ENCODE data around the gene VSTM2L. TPM values are rescaled to one million over a fixed set of nuclear protein-coding genes. Genes with fewer than 3 reads are reported as not detected.

VSTM2L gene
- total and polyA plus RNA-seq, 2 of the 13 experiments (the other 11 are each of a cell fraction or from before 2014, with no cell fraction given): not detected

DNA sequence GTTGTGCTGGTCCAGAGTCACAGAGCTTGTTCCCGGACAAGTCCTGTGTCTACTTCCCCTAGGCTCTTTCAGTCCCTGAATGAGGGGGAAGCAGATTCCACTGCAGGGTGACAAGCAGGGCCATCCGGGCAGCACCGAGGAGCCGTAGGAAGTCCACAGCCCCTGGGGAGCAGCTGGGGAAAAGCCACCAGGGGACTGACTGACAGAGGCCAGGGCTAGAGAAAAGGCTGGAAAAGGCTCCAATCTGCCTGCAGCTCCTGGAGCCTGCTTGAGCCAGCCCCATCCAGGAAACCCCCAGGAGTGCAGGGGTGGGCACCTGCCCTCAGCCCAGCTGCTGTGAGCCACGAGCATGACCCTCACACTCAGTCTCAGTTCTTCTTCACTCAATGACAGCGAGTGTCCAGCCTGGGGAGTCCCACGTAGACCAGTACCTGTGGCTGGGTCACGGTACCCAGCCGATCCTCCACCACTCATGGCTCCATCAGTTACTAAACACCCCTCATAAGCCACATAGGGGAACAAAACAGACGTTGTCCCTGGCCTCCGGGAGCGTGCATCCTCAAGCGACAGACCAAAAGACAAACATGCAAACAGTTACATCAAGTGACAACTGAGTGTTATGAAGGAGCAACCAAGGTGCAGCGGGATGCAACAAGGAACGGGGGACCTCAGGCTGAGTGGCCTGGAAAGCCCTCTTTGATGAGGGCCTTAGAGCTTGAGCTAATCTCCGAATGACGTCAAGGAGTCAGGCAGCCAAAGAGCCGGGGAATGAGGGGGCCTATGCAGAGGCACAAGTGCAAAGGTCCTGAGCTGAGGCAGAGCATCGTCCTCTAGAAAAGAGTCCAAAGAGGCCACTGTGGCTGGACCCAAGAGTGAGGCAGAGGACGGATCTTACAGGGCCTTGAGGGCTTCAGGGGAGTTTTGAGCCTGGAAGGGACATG, 24.8 kb upstream of the VSTM2L start (continued):
- TF ChIP-seq, protein P1, sequence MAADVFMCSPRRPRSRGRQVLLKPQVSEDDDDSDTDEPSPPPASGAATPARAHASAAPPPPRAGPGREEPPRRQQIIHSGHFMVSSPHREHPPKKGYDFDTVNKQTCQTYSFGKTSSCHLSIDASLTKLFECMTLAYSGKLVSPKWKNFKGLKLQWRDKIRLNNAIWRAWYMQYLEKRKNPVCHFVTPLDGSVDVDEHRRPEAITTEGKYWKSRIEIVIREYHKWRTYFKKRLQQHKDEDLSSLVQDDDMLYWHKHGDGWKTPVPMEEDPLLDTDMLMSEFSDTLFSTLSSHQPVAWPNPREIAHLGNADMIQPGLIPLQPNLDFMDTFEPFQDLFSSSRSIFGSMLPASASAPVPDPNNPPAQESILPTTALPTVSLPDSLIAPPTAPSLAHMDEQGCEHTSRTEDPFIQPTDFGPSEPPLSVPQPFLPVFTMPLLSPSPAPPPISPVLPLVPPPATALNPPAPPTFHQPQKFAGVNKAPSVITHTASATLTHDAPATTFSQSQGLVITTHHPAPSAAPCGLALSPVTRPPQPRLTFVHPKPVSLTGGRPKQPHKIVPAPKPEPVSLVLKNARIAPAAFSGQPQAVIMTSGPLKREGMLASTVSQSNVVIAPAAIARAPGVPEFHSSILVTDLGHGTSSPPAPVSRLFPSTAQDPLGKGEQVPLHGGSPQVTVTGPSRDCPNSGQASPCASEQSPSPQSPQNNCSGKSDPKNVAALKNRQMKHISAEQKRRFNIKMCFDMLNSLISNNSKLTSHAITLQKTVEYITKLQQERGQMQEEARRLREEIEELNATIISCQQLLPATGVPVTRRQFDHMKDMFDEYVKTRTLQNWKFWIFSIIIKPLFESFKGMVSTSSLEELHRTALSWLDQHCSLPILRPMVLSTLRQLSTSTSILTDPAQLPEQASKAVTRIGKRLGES (CRISPR knock-in tag; IDR thresholded peaks at IDR 0.05; ENCODE audit: borderline replicate concordance): no peak
- no peak for TF ChIP-seq ZNF33B (CRISPR knock-in tag; IDR thresholded peaks at IDR 0.05)
- TF ChIP-seq NCOA1 (CRISPR knock-in tag; IDR thresholded peaks at IDR 0.05): no peak
- no peak for TF ChIP-seq THAP11 (CRISPR knock-in tag; IDR thresholded peaks at IDR 0.05)
- TF ChIP-seq ZFX (CRISPR knock-in tag; IDR thresholded peaks at IDR 0.05; ENCODE audit: low read depth): 0 out of 2 replicates have a peak, but pooled peaks have one; percentile 20
- TF ChIP-seq, protein P2, sequence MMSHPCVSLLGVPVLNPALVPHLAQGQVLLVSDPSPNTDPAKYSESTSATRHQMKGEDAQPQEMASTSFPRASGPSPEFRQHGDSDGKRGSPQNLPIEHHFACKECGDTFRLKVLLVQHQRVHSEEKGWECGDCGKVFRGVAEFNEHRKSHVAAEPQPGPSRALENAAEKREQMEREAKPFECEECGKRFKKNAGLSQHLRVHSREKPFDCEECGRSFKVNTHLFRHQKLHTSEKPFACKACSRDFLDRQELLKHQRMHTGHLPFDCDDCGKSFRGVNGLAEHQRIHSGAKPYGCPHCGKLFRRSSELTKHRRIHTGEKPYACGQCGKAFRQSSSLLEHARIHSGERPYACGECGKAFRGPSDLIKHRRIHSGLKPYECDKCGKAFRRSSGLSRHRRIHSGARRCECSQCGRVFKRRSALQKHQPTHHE (CRISPR knock-in tag; IDR thresholded peaks at IDR 0.05; ENCODE audit: borderline replicate concordance): no peak
- TF ChIP-seq NCOA2 (CRISPR knock-in tag; IDR thresholded peaks at IDR 0.05): no peak
- no peak for TF ChIP-seq ERF (CRISPR knock-in tag; IDR thresholded peaks at IDR 0.05)
- TF ChIP-seq, protein P3, sequence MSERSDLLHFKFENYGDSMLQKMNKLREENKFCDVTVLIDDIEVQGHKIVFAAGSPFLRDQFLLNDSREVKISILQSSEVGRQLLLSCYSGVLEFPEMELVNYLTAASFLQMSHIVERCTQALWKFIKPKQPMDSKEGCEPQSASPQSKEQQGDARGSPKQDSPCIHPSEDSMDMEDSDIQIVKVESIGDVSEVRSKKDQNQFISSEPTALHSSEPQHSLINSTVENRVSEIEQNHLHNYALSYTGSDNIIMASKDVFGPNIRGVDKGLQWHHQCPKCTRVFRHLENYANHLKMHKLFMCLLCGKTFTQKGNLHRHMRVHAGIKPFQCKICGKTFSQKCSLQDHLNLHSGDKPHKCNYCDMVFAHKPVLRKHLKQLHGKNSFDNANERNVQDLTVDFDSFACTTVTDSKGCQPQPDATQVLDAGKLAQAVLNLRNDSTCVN (CRISPR knock-in tag; IDR thresholded peaks at IDR 0.05; ENCODE audit: borderline replicate concordance): peak; percentile 93
- no peak for TF ChIP-seq NPAS2 (CRISPR knock-in tag; IDR thresholded peaks at IDR 0.05; ENCODE audit: borderline replicate concordance)
- TF ChIP-seq AGO2 (optimal IDR thresholded peaks at IDR 0.05; ENCODE audit: low read depth, low read length): peak; percentile 11
- TF ChIP-seq, protein P4, sequence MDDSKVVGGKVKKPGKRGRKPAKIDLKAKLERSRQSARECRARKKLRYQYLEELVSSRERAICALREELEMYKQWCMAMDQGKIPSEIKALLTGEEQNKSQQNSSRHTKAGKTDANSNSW (CRISPR knock-in tag; IDR thresholded peaks at IDR 0.05; ENCODE audit: borderline replicate concordance): no peak
- TF ChIP-seq, protein P5, sequence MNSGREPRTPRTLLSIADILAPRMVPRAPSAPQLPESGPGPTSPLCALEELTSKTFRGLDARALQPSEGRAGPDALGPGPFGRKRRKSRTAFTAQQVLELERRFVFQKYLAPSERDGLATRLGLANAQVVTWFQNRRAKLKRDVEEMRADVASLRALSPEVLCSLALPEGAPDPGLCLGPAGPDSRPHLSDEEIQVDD (CRISPR knock-in tag; IDR thresholded peaks at IDR 0.05; ENCODE audit: borderline replicate concordance): no peak
- 0 out of 2 replicates have a peak, but pooled peaks have one; percentile 24 for TF ChIP-seq FOSL2 (CRISPR knock-in tag; IDR thresholded peaks at IDR 0.05)
- peak; percentile 58; the same call in 1 of the 2 replicates for TF ChIP-seq ATF7 (IDR thresholded peaks at IDR 0.05)
- TF ChIP-seq ATF7 (CRISPR knock-in tag; IDR thresholded peaks at IDR 0.05): no peak
- TF ChIP-seq FOSL1 (CRISPR knock-in tag; IDR thresholded peaks at IDR 0.05; ENCODE audit: borderline replicate concordance): no peak
- TF ChIP-seq, protein P6, sequence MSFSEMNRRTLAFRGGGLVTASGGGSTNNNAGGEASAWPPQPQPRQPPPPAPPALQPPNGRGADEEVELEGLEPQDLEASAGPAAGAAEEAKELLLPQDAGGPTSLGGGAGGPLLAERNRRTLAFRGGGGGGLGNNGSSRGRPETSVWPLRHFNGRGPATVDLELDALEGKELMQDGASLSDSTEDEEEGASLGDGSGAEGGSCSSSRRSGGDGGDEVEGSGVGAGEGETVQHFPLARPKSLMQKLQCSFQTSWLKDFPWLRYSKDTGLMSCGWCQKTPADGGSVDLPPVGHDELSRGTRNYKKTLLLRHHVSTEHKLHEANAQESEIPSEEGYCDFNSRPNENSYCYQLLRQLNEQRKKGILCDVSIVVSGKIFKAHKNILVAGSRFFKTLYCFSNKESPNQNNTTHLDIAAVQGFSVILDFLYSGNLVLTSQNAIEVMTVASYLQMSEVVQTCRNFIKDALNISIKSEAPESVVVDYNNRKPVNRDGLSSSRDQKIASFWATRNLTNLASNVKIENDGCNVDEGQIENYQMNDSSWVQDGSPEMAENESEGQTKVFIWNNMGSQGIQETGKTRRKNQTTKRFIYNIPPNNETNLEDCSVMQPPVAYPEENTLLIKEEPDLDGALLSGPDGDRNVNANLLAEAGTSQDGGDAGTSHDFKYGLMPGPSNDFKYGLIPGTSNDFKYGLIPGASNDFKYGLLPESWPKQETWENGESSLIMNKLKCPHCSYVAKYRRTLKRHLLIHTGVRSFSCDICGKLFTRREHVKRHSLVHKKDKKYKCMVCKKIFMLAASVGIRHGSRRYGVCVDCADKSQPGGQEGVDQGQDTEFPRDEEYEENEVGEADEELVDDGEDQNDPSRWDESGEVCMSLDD (CRISPR knock-in tag; IDR thresholded peaks at IDR 0.05; ENCODE audit: borderline replicate concordance): no peak
- TF ChIP-seq SMC3 (IDR thresholded peaks at IDR 0.05; ENCODE audit: low read length): no peak
- no peak for TF ChIP-seq ZNF552 (CRISPR knock-in tag; IDR thresholded peaks at IDR 0.05; ENCODE audit: borderline replicate concordance)

Measured in HepG2 (cell line).